Astrocyte of the cerebellum (primary cell): ENCODE results near the gene CAMK2B.

Experiments
- DNase-seq: peaks from one replicate; pipeline ENCODE4 v3.0.0-alpha.2; 2011; ENCODE audit warnings: low read depth
- H3K4me3 ChIP-seq: 2 replicates; pipeline ENCODE4 v1.5.1; 2011; ENCODE audit warnings: mild to moderate bottlenecking, low read depth, low read length, moderate library complexity
- CTCF ChIP-seq: IDR thresholded peaks from 2 replicates; pipeline ENCODE4 v1.5.1; 2012; ENCODE audit warnings: low read length, low read depth, moderate library complexity, mild to moderate bottlenecking; ENCODE audit errors: missing control alignments
- in situ Hi-C: cut with HindIII; loops from 2 replicates; pipeline ENCODE4 v1.10.0; 2017; ENCODE audit warnings: low sequenced_read_pairs

Gene CAMK2B

GRCh38 chr7:44279731-44280505 lies 45.5 kb downstream of the CAMK2B start:
- in situ Hi-C loops: no loop called here
- H3K4me3 ChIP-seq: no peak overlapping the region
- TF ChIP-seq CTCF: no peak
- DNase-seq: no peak

DNA sequence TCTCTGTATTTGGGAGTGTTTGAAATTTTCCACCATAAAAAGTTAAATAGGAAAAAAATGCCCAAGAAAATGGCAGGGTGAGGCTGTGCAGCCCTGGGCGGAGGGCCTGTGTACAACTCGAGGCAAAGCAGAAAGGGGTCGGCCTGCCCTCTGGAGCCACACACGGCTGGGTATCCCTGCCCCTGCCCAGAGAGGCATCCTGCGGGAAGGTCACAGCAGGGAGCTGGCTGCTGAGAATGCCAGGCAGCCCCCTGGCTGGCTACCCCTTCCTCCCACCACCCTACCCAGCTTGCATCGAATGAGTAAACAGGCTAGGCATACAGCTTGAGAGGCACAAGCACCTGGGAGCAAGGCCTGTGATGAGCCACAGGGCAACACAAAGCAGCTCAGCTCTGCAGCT lies 46.1 kb downstream of the CAMK2B start:
- in situ Hi-C loops: no loop called here
- no peak for DNase-seq
- no peak overlapping the region for H3K4me3 ChIP-seq
- no peak for TF ChIP-seq CTCF

GRCh38 chr7:44278451-44279161 lies 46.8 kb downstream of the CAMK2B start:
- in situ Hi-C loops: no loop called here
- no peak for DNase-seq
- no peak for TF ChIP-seq CTCF
- H3K4me3 ChIP-seq: no peak overlapping the region

DNA sequence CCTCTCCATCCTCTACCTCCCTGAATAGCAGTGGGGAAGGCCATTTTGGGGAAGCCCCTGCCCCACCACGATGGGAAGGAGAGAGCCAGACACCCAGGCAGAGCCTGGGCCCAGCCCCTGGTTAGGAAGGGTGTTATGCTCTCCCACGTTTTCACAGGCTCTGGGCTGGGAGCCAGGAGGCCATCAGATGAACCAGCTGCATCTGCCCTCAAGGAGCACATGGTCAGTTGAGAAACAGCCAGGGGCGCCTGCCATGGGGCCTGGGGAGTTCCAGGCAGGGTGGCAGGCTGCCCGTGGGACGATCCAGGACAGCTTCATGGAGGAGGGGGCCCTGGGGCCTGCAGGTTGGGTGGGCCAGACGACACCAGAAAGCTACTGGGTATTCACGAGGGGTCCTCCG lies 47.5 kb downstream of the CAMK2B start:
- TF ChIP-seq CTCF: no peak
- no peak for DNase-seq
- in situ Hi-C loops: no loop called here
- H3K4me3 ChIP-seq: no peak overlapping the region

- TF ChIP-seq CTCF: no peak
- in situ Hi-C loops: no loop called here
- no peak for DNase-seq
- H3K4me3 ChIP-seq: no peak overlapping the region
These were observed 48.0 kb downstream of the CAMK2B start for GRCh38 chr7:44277391-44277790.

- DNase-seq: no peak
- no peak for TF ChIP-seq CTCF
- no peak overlapping the region for H3K4me3 ChIP-seq
- in situ Hi-C loops: no loop called here
These were observed 48.7 kb downstream of the CAMK2B start for GRCh38 chr7:44276571-44277221.
